H4 (cell line): Measurements from ENCODE around the gene LACC1. TPM values are rescaled to one million over a fixed set of nuclear protein-coding genes. Genes with fewer than 3 reads are reported as not detected.

ENCODE experiments used
- DNase-seq: peaks from one replicate; pipeline ENCODE4 v3.0.0-alpha.2; 2015; ENCODE audit warnings: low spot score
- total RNA-seq: library from RNA; depleted of rRNA; stranded (reverse); fragments of >200 nt; shearing (Covaris generic); gene quantifications from 2 replicates; pipeline ENCODE4 v1.2.3, GENCODE V29; 2014

The LACC1 gene
- total RNA-seq, 1 experiment from 2014 or later: 2.8 TPM

GRCh38 chr13:43883631-43884030, 3.9 kb downstream of the LACC1 start:
- DNase-seq: no peak

DNA sequence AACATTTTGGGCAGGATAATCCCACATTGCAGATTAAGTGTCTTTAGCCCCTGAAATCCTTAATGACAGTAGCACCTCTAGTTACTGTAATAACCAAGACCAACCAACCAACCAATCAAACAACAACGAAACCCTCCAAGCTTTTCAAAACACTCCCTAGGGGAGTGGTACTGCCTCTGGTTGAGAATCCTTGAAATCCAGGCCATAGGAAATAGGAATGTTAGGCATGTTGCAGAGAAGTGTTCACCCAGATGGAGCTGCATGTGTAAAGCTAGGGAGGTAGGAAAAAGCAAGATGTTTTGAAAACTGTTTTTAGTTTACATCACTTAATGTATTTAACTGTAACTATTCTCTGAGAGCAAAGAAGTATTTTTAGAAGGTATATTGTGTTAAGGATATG, 4.5 kb downstream of the LACC1 start:
- no peak for DNase-seq

DNA sequence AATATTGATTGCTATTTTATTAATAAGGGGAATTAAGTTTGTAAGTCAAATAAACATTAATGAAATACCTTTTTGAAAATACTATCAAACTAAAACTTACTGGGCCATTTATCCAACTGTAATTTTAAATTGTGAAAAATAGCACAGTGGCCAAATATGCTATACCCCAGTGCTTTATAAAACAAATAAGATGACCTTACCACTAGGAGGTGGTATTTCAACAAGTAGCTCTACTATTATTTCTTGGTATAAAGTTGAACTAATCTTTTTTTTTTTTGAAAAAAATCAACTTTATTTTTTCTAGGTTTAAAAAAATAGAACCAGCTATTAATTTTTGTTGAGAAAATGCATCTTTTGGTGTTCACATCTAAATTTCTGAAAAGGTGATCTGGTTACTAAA, 14.7 kb downstream of the LACC1 start:
- no peak for DNase-seq

- DNase-seq: peak; percentile 19
Observed at GRCh38 chr13:43895940-43896339, 16.2 kb downstream of the LACC1 start.

- peak; percentile 36 for DNase-seq
Observed at GRCh38 chr13:43905435-43906031, 25.8 kb downstream of the LACC1 start.

DNA sequence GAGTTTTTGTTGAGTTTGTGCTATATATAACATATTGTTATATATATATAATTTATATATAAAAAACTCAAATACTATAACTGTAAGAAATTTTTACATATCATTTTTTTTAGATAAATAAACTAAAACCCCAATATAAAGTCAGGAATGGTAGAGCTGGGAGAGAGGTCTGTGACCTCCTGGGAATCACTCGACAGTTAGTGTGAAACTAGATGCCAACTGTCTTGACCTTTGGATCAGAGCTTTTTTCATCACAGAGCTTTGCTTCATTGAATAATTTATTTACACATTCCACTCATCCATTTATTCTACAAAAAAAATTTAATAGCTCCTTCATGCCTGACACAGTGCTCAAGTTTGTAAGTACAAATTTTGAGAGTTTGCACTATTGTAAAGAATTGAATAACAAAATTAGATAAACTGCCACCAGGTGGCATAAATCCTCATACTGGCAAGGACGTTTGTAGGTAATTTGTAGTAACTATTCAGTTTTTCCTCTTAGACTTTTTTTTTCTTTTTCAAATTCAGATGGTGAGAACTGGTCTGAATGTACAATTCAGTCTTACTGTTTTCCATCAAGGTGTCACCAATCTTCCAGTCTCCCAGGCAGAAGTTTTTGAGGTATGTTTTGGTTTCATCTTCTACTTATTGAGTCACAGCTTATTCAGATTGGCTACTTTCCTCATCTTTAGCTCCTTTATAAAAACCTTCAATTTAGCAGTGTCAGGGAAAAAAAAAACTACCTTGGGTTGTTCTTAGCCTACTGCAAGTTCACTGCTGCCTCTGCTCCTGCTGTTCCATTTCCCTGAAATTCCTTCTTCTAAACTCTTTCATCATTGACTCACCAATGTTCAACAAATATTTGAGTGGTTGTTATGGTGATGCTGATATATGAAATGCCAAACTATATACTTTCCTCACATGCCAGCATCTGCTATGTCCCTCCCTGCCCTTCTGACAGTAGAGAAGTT, 28.7 kb downstream of the LACC1 start:
- DNase-seq: peak; percentile 18

GRCh38 chr13:43910856-43911255, 31.2 kb downstream of the LACC1 start:
- no peak for DNase-seq

DNA sequence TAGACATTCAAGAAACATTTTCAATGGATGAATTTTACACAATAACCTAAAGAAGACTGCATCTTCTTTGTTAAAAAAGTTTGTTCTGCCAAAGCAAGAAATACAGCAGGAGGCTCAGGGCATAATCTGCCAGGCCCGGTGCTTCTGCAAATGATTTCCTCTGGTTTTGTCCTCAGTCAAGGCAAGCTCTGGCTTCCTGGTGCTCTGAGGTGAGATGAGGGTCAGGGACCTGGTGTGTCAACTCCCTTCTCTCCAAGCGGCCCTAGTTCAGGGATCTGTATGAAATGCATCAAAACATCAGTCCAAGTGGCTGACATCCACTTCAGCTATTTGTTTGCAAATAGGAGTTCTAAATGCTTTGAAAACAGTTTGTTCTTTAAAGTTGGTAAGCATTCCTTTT, 31.6 kb downstream of the LACC1 start:
- DNase-seq: no peak

DNA sequence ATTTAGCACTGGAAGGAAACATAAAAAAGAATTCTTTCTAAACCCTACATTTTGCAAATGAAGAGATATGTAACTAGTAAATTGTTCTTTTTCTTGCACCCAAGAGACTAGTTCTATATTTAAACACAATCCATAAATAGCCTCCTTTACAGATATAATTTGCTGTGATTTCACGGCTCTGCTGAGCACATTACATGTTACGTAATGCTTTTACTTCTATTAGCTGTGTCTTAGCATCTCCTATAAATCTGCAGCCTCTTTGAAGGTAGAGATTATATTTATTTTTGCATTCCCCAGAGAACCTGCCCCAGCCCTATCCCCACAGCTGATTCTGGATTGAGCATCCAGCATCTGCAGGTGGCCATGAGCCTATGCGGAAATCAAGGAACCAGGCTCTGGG, 32.2 kb downstream of the LACC1 start:
- no peak for DNase-seq

DNA sequence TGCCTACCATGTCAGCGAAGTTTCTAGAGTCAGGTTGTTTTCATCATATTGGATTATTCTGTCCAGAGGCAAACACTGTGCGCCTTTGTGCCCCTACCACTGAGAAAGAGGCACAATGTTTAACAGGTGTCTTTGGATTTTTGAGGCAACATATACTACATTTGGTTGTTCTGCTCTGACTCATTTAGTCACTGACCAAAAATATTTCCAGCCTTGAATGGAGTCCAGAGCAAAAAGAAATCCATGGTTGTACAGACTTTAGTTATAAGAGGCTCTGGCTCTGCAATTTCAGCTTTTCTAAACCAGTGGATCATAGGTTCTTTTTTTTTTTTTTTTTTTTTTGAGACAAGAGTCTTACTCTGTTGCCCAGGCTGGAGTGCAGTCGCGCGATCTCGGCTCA, 35.7 kb downstream of the LACC1 start:
- no peak for DNase-seq

- DNase-seq: no peak
Observed at GRCh38 chr13:43916828-43917227, 37.1 kb downstream of the LACC1 start.

GRCh38 chr13:43918636-43919035, 38.9 kb downstream of the LACC1 start:
- no peak for DNase-seq

GRCh38 chr13:43920965-43921674, 41.4 kb downstream of the LACC1 start:
- no peak for DNase-seq

DNA sequence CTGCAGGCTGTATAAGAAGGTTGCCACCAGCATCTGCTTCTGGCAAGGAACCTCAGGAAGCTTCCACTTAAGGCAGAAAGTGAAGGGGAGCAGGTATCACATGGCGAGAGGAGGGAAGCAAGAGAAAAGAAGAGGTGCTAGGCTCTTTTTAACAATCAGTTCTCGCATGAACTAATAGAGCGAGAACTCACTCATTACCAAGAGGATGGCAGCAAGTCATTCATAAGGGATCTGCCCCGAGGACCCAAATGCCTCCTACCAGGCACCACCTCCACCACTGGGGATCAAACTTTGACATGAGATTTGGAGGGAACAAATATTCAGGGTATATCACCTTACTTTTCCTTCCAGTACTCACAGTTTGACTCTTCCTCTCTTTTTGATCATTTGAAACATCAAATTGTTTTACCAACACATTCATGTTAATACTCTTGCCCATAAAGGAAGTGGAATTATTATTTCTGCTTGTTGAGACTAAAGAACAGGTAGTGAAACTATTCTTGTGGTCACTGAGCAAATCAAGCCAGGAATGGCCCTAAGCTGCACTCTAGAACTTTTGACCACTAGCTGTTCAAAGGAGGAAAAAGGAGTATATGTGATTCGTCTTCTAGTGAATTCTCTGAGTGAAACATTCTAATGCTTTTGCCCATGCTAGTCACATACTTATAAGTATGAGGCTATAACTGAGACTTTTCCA, 45.0 kb downstream of the LACC1 start:
- DNase-seq: no peak

GRCh38 chr13:43929947-43930346, 50.2 kb downstream of the LACC1 start:
- no peak for DNase-seq

DNA sequence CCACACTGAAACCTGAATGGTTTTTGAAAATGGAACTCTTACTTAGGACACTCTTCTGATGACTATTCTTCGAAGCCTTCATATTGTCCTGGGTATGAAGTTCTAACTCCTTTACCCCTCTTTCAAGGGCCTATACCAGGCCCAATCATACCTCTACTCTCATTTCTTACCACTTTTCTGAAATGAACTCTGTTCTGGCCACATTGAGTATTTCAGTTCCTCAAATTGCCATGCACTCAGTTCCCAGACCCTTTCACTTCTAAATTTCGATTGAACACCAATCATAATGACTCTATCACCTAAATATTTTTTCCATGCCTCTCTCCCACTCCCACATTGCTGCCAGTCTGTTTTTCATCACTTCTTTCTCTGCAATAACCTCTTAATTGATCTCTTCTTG, 53.7 kb downstream of the LACC1 start:
- no peak for DNase-seq

DNA sequence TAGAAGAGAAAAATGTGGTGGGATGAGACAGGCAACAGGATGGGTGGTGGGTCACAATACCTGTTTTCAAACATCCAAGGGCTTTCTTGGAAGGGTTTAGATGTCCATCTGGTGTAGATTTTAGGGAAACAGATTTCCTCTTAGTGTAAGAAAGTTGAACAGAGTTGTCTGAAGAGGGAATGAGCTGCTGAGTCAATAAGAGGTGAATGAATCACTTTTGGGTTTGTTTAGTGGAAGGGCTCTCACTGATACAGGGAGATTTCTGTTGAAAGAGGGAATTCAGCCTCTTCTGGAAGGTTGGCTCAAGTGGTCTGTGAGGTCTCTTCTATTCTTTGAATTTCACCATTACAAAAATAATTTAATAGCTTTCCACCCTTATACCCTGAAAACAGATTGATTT, 54.6 kb downstream of the LACC1 start:
- DNase-seq: no peak

GRCh38 chr13:43935878-43936277, 56.2 kb downstream of the LACC1 start:
- no peak for DNase-seq

GRCh38 chr13:43936647-43937046, 56.9 kb downstream of the LACC1 start:
- DNase-seq: no peak

DNA sequence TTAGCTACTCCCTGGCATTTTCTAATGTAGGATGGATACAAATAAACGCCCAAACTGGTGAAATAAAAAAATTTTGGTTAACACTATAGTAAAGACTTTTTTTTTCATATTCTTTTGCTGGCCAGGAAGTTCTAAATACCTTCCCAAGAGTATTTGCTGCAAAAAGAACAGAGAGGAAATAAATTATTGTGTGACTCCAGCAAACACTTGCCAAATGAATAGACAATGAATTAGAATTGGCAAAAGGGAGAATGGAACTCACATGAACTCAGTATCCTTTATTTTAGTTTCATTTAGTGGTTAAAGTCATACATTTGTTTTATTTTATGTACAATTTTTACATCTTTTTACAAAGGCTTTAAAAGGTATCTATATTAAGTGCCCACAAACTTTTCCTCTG, 58.1 kb downstream of the LACC1 start:
- no peak for DNase-seq

DNA sequence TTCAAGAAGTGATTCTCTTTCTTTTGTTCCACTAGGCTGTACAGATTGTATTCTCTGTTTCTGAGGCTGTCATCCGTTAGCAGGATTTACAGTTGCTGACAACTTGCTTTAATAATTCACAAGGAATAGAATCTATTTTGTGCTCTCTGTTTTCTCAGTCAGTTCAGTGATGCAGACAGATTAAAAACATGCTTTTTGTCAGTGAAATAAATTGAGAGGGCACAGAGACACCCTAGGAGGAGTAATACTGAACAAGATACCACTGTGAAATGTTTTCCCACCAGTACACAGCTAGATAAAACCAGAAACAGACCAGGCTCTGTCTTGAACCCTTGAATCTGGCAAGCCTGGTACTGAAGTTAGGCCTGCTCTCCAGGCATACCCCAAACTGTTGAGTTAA, 58.7 kb downstream of the LACC1 start:
- no peak for DNase-seq

- no peak for DNase-seq
Observed at GRCh38 chr13:43939086-43939485, 59.4 kb downstream of the LACC1 start.
